22Rv1 (cell line): Measurements from ENCODE around the gene EIF4A2.

Source experiments
- ZFX ChIP-seq: fragments of 450-650 bp; IDR thresholded peaks from 2 replicates; pipeline ENCODE4 v1.6.1; 2017; ENCODE audit warnings: antibody characterized with exemption, borderline replicate concordance
- TF ChIP-seq, protein P1 (sequence below): fragments of 450-650 bp; IDR thresholded peaks from 2 replicates; pipeline ENCODE4 v1.5.1; 2017; ENCODE audit warnings: mild to moderate bottlenecking

DNA sequence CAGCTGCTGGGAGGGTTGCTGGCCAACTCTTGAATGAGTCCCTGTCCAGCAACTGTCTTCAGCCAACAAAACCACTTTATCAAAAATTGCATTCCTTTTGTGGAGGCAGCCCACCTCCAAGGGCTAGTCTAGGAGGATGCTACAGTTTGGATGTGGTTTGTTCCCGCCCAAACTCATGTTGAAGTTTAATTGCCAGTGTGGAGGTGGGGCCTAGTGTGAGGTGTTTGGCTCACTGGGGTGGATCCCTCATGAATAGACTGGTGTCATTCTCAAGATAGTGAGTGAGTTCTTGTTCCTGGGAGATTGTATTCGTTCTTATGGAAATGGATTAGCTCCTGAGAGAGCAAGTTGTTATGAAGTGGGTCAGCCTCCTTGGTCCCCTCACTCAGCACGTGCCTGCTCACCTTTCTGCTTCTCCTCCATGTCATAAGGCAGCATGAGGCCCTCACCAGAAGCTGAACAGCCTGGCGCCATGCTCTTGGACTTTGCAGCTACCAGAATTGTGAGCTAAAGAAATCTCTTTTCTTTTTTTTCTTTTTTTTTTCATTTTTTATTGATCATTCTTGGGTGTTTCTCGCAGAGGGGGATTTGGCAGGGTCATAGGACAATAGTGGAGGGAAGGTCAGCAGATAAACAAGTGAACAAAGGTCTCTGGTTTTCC is 27.1 kb downstream of the EIF4A2 start:
- TF ChIP-seq, protein P1, sequence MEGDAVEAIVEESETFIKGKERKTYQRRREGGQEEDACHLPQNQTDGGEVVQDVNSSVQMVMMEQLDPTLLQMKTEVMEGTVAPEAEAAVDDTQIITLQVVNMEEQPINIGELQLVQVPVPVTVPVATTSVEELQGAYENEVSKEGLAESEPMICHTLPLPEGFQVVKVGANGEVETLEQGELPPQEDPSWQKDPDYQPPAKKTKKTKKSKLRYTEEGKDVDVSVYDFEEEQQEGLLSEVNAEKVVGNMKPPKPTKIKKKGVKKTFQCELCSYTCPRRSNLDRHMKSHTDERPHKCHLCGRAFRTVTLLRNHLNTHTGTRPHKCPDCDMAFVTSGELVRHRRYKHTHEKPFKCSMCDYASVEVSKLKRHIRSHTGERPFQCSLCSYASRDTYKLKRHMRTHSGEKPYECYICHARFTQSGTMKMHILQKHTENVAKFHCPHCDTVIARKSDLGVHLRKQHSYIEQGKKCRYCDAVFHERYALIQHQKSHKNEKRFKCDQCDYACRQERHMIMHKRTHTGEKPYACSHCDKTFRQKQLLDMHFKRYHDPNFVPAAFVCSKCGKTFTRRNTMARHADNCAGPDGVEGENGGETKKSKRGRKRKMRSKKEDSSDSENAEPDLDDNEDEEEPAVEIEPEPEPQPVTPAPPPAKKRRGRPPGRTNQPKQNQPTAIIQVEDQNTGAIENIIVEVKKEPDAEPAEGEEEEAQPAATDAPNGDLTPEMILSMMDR: no peak
- no peak for TF ChIP-seq ZFX
